ENCODE measurements around the gene ANKIB1. TPM values are rescaled to one million over a fixed set of nuclear protein-coding genes. Genes with fewer than 3 reads are reported as not detected.
A peak's percentile ranks its signal among the peaks of the same experiment; 100 is the strongest.

ANKIB1 gene
- total RNA-seq, 1 experiment from 2014 or later, result 50.7 TPM

DNA sequence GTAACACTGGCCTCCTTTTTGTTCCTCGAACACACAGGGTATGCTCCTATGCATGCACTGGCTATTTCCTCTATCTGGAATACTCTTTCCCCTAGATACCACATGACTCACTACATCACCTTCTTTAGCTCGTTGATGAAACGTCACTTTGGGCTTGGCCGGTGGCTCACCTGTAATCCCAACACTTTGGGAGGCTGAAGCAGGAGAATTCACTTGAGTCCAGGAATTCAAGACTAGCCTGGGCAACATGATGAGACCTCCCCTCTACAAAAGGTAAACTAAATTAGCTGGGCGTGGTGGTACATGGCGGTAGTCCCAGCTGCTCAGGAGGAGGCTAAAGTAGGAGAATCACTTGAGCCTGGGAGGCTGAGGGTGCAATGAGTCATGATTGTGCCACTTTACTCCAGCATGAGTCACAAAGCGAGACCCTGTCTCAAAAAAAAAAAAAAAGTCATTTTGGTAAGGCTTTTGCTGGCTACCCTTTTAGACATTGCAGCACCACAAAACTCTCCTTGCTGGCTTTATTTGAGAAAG is 14.5 kb downstream of the ANKIB1 start:
- peak; percentile 47 for DNase-seq (ENCODE audit: low read depth)

DNA sequence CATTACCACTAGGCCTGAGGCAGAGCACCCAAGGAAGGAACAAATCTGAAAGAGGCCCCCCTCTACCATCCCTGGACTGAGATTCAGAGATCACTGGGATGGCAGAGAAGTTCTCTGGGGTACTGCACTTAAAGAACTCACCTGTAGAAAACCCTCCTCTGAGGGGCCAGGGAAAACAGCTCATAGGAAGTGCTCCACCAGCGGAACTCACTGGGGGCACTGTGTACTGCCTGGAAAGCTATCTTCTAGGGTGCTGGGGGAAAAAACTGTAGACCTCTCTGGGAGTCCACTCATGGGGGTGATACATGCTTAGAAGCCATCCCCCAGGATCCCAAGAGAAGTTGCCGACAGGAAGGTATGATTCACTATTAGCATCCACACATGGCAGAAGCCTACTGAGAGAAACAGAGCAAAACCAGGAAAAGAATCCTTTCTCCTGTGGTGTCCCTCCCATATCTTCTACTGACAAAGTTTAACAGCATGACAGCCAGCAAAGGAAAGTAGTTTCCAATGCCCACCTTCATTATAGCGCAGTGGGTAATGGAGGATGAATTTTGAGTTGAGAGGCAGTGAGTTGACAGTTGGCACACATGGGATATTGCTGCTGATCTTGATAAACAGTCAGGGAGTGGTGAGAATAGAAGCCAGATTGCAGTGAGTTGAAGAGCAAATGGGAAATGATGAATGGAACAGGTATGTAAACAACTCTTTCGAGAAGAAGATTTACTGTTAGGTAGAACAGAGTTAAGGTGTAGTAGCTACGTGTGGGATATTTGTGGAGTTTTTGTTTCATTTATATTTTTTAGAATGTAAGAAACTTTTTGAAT is 20.9 kb downstream of the ANKIB1 start:
- DNase-seq (ENCODE audit: low read depth), result no peak

DNA sequence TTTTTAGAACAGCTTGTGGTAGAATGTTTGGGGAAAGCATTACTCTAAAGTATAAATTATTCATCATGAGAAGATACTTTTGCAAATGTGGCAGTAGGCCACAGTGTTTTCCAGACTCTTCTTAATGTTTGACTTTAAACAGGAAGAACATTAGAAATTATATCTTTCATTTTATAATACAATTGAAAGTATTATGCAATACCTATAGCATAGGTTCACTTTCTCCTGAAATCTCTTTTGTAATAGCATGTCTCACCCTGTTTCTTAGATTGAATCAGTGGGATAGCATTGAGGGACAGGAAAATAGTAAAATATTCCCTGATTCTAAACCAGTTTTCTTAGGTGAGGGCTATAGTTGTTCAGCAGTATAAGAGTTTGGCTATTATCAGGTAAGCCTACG is 23.1 kb downstream of the ANKIB1 start:
- DNase-seq (ENCODE audit: low read depth), result no peak

DNA sequence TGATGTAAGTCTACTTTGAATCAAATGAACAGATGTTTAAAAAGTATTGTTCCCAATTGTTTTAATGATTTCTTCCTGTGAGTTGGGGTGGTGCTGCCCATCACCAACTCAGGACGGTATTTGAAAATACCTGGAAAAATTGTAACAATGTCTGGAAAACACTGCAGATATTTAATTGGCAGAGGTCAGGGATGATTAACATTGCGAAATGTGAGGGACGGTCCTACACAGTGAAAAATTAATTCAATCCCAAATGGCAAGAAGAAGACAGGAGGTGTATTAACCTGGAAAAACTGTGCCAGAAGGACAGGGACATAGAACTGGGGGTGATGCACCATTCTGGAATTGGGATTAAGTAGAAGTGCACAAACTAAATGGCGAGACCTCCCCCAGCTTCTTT is 29.6 kb downstream of the ANKIB1 start:
- no peak for DNase-seq (ENCODE audit: low read depth)

DNA sequence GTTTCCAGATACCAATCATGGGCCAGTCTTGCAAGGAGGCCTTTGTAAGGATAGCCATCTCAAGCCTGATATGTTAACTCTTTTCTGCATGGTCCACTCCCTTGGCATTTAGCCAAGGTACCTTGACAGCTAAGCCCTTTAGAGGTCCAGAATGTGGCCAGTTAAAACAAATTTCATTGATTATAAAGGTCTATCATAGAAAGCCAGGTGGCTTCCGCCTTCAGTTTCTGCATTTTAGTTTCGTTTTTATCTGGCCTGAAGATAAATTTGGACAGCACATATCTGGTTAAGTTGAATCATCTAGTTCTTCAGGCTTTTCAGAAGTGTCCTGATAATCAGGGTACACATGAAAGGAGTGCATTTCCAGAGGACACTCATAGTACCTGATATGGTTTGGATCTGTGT is 30.7 kb downstream of the ANKIB1 start:
- no peak for DNase-seq (ENCODE audit: low read depth)

DNA sequence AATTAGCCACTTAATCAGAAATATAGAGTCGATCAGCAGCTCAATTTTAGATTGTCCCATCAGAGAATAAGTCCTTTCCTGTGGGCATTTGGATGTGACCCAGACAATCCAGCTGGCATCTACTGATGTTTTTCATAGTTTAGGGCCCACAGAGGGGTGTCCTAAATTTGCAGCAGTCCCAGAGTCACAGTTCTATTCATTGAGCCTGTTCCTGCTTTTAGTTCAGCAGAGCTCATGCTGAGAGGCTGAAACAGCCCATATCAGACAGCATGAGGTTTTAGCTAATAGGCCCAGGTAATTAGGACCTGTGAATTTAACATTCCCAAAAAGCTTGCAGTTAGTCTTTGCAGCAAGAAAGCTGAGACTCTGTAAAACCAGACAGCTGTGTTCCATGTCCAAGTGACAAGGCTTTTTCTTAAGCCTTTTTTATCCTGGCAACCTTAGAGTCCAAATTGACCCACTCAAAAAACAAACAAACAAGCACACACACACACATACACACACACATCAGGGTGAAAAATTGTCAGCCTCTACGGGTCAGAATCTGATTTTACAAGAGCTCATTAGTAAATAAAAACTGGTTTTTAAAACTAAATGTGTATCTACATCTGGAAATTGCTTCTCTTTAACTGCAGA is 33.7 kb downstream of the ANKIB1 start:
- no peak for DNase-seq (ENCODE audit: low read depth)

DNA sequence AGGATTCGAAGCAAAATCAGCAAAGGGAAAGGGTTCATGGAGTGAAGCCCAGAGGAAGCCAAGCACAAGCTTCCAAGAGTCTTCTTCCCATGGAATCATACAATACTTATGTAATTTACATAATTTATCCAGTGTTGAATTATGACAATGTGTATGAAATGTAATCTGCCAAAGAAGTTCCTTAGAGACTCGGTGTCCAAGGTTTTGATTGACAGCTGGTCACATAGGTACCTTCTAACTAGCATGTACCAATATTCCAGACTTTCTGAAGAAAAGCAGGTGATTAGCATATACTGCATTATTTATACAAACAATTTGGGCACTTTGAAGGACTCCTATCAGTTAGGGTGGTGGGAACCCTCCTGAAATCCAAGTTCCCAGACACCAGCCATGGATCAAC is 35.3 kb downstream of the ANKIB1 start:
- DNase-seq (ENCODE audit: low read depth), result no peak

DNA sequence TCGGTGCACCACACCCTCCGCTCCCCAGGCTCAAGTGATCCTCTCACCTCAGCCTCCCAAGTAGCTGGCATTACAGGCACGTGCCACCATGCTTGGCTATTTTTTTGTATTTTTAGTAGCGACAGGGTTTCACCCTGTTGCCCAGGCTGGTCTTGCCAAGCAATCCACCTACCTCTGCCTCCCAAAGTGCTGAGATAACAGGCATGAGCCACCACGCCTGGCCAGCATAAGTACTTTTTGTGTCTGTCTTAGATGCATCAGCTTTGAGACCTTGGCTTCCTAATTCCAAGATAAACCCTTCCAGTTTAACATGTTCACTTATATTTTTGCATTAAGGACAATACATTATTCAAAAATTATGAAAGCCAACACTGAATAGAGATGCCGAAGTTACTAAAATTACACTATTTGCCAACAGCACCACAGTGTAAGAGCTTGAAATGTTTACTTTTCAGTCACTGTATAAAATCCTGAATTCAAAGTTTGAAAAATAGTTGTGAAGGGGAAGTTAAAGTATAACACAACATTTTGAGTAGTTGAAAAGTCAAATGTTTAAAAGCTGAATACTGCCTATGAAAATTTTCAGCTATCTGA is 36.5 kb downstream of the ANKIB1 start:
- DNase-seq (ENCODE audit: low read depth), result no peak

DNA sequence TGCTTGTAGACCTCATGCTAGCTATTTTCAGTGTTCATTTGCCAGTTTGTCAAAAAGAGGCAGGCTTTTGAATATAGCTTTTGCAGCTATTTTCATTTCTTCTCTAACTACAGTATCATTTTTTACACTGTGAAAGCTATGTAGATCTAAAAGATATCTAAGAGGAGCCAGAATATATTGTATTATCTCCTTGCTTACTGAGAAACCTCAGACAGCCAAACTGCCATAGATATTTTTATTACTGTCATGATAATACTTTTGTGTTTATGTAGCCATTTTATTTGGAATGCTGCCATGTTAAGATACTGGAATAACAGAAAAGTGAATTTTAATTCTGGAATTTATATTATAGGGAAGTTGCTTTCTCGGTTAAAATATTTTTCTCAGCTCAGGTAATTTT is 37.2 kb downstream of the ANKIB1 start:
- no peak for DNase-seq (ENCODE audit: low read depth)

DNA sequence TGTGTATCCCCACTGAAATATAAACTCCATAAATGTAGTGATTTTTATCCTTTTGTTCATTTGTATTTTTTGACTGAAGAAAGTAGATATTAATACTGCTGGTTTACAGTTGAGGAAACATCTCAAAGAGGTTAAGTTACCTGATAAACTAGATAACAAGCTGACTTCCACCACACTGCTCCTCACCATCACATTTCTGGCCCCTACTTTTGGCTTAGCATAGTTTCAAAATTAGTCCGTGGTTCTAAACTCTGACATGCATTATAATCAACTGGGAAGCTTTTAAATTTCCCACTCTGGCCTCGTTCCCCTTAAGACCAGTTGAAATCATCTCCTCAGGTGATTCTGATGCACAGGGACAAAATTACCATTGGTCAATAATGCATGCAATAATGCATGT is 43.5 kb downstream of the ANKIB1 start:
- DNase-seq (ENCODE audit: low read depth), result no peak

DNA sequence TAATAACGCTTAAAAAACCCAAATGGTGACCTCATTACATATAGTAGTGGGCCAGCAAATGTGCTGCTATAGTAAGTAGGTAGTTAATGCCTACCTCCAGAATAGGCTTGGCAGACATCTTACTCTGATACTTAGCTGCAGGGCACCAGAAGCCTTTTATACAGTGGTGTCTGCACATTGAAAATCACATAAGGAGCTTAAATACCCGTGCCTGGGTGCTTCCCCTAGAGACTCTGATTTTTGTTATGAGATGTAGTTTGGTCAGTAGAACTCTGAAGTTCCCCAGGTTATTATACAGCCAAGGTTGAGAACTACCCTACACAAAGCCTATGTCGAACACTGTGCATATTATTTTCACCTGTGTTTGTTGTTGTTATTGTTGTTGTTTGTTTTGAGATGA is 47.2 kb downstream of the ANKIB1 start:
- no peak for DNase-seq (ENCODE audit: low read depth)

DNA sequence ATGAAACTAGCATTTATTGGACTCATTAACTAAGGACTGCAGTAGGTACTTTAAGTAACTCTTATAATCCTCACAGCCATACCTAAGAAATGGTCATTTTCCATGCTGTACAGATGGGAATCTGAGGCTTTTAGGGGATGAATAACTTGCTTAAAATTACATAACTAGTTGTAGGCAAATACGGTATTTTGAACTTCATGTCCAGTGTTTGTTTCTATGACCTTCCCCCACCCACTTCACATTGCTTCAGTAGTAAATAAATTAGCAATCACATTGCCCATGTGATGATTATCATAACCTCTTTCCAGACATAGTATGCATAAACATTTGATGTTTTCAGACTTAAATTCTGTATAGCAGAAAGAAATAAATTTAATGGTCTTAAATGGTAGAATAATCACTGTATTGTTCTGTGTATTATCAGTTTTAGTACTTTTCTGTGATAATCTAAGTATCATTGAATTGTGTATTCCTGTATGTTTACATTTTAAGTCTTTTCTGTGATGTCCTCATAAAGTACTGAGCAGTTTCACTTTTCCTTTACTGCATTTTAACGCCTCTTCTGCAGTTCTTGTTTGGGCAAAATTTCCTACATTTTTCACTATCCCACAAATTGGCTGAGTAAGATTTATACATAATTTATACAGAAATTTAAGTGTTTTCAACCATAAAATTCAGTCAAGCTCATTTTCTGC is 48.3 kb downstream of the ANKIB1 start:
- DNase-seq (ENCODE audit: low read depth), result no peak

DNA sequence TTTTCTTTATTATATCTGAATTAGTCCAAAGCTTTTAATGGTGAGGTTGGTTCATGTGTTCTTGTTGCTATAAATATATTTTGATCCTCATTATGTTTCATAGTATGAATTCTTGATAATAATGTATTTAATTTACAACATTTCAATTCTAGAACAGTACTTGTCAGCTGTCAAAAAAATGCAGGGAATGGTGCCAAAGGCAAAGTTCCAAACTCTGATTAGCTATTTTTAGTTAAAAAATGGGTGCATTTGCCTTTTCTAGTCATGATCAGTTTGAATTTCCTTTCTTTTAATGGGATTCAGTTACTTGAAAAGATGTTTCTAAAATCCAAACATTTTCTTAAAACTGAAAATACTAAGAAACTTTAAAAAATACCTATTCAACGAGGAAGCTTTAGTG is 49.6 kb downstream of the ANKIB1 start:
- DNase-seq (ENCODE audit: low read depth), result no peak

DNA sequence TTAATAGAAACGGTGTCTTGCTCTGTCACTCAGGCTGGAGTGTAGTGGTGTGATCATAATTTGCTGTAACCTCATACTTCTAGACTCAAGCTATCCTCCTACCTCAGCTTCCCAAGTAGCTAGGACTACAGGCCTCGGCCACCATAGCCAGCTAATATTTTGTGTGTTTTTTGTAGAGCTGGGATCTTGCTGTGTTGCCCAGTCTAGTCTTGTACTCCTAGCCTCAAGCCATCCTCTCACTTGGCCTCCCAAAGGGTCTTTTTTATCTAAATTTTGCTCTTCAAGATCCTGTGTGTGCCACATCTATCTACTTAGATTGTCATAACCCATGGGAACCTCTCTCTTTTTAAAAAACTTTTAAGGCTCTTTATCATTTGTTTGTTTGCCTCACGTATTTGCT is 50.5 kb downstream of the ANKIB1 start:
- no peak for DNase-seq (ENCODE audit: low read depth)

DNA sequence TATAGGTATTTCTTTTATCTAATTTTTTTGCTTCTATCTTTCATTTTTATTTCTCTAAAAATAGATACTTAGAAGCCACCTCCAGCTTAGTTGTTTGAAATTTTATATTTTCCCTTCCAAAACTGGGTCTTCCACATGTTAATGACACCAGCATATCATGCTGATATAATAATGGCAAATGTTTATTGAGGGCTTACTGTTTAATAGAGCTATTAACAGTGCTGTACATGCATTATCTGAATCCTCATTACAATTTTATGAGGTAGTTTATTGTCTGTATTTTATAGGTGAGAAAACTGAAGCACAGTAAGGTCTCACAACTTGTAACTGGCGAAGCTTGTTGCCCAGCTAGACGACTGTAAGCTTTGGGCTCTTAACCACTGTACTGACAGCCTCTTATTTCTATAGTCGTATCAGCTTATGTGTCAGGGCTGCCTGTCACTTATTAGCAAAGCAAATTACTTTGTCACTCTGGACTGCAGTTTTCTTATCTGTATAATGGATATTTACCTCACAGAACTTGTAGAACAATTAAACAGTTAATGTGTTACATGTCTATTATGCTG is 51.2 kb downstream of the ANKIB1 start:
- DNase-seq (ENCODE audit: low read depth), result no peak

DNA sequence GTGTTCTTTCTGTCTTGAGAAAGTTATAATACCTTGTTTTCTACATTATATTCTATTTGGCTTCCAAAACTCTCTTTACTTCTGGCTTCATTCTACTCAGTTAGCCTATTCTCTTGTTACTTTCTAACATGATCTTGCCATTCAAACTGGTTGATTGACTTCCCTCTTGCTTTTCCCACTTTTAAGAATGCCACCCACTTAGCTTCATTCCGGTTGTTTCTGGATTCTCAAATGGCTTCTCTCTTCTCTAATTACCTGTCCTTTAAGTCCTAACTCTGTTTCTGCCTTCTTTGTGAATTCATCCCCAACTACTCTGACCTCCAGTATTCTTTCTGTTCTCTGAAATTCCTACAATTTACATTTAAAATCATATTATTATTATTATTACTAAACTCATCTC is 52.0 kb downstream of the ANKIB1 start:
- no peak for DNase-seq (ENCODE audit: low read depth)

DNA sequence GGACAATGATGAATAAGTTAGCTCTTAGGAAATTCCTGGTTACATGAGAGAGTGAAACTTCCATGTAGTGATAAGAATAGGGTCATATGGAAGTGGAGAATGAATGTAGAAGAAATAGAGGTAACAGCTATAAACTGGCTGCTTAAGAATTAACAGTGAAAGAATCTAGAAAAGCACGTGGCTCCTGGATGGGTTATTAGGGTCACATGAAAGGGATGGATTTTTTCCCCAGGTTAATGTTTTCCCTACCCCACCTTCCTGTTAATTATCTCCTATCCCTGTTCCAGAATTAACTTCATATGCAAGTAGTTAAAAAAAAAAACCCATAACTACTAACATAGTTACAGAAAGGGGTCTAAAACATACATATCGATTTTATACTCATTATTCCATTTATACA is 58.0 kb downstream of the ANKIB1 start:
- DNase-seq (ENCODE audit: low read depth), result no peak

DNA sequence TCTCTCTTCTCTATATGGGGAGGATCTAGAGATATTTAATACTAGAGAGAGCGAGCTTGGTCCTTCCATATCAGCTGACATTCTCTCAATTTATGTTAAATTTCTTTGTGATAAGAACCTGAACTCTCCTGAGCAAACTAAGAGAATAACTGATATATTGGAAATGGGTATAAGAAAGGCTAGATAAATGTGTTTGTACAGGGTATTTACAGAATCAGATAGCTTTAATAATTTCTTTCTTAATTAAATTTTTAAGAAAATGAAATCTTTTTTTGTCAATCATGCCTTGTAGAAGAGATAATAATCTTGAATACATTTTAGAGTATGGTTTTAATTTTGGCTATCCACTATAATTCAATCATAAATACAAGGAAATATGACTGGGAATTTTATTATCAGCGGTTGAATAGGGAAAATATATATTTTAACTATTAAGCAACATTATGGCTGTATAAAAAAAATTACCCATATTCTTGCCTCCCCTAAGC is 58.7 kb downstream of the ANKIB1 start:
- DNase-seq (ENCODE audit: low read depth), result no peak

DNA sequence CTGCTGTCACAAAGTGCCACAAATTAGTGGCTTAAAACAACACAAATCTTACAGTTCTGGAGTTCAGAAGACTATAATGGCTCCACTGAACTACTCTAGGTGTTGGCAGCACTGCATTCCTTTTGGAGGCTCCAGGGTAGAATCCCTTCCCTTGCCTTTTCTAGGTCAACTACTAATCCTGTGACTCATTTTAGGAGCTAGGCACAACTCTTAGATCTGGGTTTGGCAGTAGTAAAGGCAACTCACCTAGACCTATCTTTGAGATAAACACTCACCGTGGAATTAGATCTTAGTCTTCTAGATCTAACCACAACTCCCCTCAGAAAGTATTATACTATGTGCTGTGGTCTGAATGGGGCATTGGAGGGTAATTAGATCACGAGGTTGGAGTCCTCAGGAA is 60.4 kb downstream of the ANKIB1 start:
- no peak for DNase-seq (ENCODE audit: low read depth)

DNA sequence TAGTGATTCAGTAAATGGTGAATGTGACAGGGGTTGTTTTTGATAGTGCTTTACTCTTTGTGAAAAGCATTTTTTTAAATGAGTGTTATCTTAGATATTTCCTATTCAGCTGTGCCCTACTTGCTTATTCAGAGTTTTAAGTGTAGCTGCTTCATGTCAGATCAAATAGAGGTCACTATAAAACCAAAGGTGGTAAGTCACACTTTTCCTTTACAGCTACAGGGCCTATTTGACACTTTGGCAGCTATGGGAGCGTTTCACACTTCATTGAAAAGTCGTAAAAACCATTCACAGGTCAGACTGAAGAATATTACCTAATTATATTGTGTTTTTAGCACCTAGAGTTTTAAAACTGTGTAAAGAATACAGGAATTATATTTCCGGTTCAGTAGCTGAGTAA is 67.3 kb downstream of the ANKIB1 start:
- DNase-seq (ENCODE audit: low read depth), result no peak

DNA sequence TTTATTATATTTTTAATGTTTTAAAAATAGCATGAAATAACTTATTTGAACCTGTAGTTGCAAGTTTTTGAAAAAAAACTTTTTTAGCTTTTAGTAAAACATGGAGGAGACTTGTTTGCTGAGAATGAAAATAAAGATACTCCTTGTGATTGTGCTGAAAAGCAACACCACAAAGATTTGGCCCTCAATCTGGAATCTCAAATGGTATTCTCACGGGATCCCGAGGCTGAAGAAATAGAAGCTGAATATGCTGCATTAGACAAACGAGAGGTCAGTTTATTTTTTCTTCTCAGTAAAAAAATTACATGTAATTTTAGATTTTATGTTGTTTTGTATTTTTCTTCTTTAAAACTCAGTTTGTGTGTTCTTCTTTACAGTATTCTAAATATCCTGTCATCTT is 73.5 kb downstream of the ANKIB1 start:
- no peak for DNase-seq (ENCODE audit: low read depth)

DNA sequence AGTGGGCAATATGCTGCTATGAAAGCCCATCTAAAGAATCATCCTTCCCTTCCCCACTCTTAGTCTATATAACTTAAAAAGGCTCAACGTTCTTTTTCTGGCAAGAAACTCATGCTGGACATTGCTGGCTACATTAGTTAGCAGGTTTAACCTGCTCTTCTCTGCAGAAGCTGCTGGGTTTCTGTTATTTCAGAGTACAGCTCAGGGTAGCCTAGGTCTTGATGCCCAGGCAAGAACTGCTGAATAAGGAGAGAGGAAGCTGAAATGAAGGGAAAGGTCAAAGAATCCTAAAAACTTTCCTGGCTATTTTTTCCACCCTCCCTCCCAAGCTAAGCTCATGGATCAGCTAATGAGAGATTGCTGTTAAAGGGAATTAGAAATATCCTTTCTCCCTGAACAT is 79.4 kb downstream of the ANKIB1 start:
- no peak for DNase-seq (ENCODE audit: low read depth)

All from RPMI7951 (cell line).